HEK293 (cell line): ENCODE results near the gene VANGL1.

Experiments
- CTCF ChIA-PET: fragments of 350-600 bp; formaldehyde crosslinking; extraction: SDS; loops from one replicate; lab custom pipeline; 2021; ENCODE audit warnings: antibody characterized with exemption; lab: Yijun Ruan, JAX
- POLR2A ChIA-PET: fragments of 300-600 bp; formaldehyde crosslinking; extraction: SDS; loops from one replicate; lab custom pipeline; 2020; ENCODE audit warnings: antibody characterized with exemption, inconsistent platforms; lab: Yijun Ruan, JAX
- H3K27ac ChIP-seq: fragments of 200-500 bp; sonication (Bioruptor generic); 2 replicates; pipeline ENCODE4 v1.5.1; 2014; ENCODE audit warnings: low read depth, low read length, control low read depth, inconsistent platforms; ENCODE audit errors: extremely low read depth
- H3K36me3 ChIP-seq, 2 experiments: fragments of 200-500 bp in 1 of 2; sonication (Bioruptor generic) in 1 of 2; 1 replicate in 1 of 2; 2 replicates in 1 of 2; pipeline ENCODE4 v1.5.1; 2014 to 2017; ENCODE audit warnings: inconsistent platforms in 2 of 2, low read length in 2 of 2; ENCODE audit not compliant: control insufficient read depth in 2 of 2, insufficient read depth in 1 of 2
- H3K4me1 ChIP-seq: fragments of 200-500 bp; sonication (Bioruptor generic); 2 replicates; pipeline ENCODE4 v1.5.1; 2014; ENCODE audit warnings: mild to moderate bottlenecking, low read length, inconsistent platforms; ENCODE audit not compliant: control insufficient read depth, insufficient read depth
- H3K4me3 ChIP-seq: 2 replicates; pipeline ENCODE4 v1.5.1; 2011; ENCODE audit warnings: low read depth, mild to moderate bottlenecking, control low read depth, low read length, moderate library complexity
- H3K9me3 ChIP-seq: fragments of 200-500 bp; sonication (Bioruptor generic); 2 replicates; pipeline ENCODE4 v1.5.1; 2014; ENCODE audit warnings: low read depth, low read length, inconsistent platforms; ENCODE audit not compliant: control insufficient read depth, insufficient read depth
- PRDM10 ChIP-seq: fragments of 450-650 bp; formaldehyde crosslinking; IDR thresholded peaks from 2 replicates; pipeline ENCODE4 v1.5.1; 2016; ENCODE audit warnings: missing biosample characterization, missing genetic modification characterization
- SETDB1 ChIP-seq: IDR thresholded peaks from one replicate; pipeline ENCODE4 v1.6.1; 2017; ENCODE audit warnings: mild to moderate bottlenecking, low read length, moderate library complexity, mixed read lengths; ENCODE audit not compliant: insufficient read length
- SP7 ChIP-seq: fragments of 450-650 bp; formaldehyde crosslinking; IDR thresholded peaks from 2 replicates; pipeline ENCODE4 v1.5.1; 2016; ENCODE audit warnings: missing biosample characterization, missing genetic modification characterization
- ZBTB26 ChIP-seq: fragments of 450-650 bp; formaldehyde crosslinking; optimal IDR thresholded peaks from 2 replicates; pipeline ENCODE3; 2016; ENCODE audit warnings: missing biosample characterization, mild to moderate bottlenecking, missing genetic modification characterization
- ZNF121 ChIP-seq: fragments of 450-650 bp; formaldehyde crosslinking; IDR thresholded peaks from 2 replicates; pipeline ENCODE4 v1.5.1; 2016; ENCODE audit warnings: missing biosample characterization, missing genetic modification characterization
- ZNF513 ChIP-seq: fragments of 450-650 bp; IDR thresholded peaks from 2 replicates; pipeline ENCODE4 v1.5.1; 2018; ENCODE audit warnings: missing biosample characterization, missing genetic modification characterization
- TF ChIP-seq, protein P1 (sequence below): fragments of 450-650 bp; formaldehyde crosslinking; IDR thresholded peaks from 2 replicates; pipeline ENCODE4 v1.5.1; 2016; ENCODE audit warnings: missing biosample characterization, missing genetic modification characterization
- TF ChIP-seq, protein P2 (sequence below): fragments of 450-650 bp; formaldehyde crosslinking; IDR thresholded peaks from 2 replicates; pipeline ENCODE4 v1.5.1; 2017; ENCODE audit warnings: missing biosample characterization, missing genetic modification characterization

Gene VANGL1

DNA sequence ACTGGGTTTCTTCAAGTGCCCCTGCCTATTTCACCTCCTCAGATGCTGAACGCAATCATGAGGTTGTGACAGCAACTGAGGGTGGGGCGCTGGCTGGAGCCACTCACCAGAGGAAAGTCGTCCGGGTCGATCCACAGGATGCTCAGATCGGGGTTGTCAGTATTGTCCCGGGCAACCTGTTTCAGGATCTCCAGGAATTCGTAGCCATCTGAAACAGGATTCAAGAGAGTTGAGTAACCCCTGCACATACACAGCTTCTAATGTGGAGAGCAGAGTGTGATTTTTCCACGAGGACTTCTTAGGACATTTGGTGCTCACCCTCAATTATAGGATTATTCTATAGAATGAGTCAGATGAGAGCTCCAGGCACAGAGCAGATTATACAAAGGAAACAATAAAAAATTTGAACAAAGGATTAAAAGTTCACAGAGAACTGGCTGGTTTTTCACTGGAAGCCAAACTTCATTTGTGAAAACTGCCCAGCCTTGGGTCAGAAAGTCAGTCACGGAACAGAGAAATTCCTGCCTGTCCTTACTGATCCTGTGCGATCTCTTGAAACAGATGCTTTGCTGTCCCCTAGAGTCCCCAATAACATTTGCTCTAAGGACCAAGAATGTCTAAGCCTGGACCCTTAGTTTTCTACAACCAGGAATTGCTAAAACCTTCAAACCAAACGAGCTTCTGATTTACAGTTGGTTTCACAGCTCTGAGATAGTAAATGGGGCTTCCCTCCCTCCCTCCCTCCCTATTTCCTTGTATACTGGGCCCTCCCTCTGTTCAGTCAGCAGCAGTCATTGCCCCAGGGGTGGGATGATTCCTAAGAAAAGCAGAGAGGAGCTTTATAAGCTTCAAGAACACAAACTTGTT is 63.5 kb downstream of the VANGL1 start:
- TF ChIP-seq SP7 (tag by site-specific recombination), result no peak
- no peak for TF ChIP-seq ZNF121 (tag by site-specific recombination)
- TF ChIP-seq, protein P1, sequence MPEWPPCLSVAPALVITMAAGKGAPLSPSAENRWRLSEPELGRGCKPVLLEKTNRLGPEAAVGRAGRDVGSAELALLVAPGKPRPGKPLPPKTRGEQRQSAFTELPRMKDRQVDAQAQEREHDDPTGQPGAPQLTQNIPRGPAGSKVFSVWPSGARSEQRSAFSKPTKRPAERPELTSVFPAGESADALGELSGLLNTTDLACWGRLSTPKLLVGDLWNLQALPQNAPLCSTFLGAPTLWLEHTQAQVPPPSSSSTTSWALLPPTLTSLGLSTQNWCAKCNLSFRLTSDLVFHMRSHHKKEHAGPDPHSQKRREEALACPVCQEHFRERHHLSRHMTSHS, result no peak
- TF ChIP-seq PRDM10 (tag by site-specific recombination), result peak; percentile 92

GRCh38 chr1:115705963-115706362 is 64.2 kb downstream of the VANGL1 start:
- no peak overlapping the region for H3K27ac ChIP-seq
- no peaks in the 10 kb centered on the region for H3K9me3 ChIP-seq
- TF ChIP-seq SETDB1, result no peak
- TF ChIP-seq, protein P2, sequence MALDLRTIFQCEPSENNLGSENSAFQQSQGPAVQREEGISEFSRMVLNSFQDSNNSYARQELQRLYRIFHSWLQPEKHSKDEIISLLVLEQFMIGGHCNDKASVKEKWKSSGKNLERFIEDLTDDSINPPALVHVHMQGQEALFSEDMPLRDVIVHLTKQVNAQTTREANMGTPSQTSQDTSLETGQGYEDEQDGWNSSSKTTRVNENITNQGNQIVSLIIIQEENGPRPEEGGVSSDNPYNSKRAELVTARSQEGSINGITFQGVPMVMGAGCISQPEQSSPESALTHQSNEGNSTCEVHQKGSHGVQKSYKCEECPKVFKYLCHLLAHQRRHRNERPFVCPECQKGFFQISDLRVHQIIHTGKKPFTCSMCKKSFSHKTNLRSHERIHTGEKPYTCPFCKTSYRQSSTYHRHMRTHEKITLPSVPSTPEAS (tag by site-specific recombination), result peak; percentile 93
- no peak for TF ChIP-seq ZBTB26 (tag by site-specific recombination)
- TF ChIP-seq ZNF513 (tag by site-specific recombination), result no peak
- POLR2A ChIA-PET, result interaction anchor here (1.3 kb wide), 1 partner anchor 63 kb away, joined by 3 read pairs; no protein-coding TSS in a partner anchor
- H3K4me3 ChIP-seq, result no peak overlapping the region
- CTCF ChIA-PET, result interaction anchor here (0.5 to 4.8 kb wide), 39 partner anchors 7 to 839 kb away, joined by 3 to 40 read pairs (median 7); no protein-coding TSS in a partner anchor
- H3K4me1 ChIP-seq, result no peaks in the 10 kb centered on the region
- H3K36me3 ChIP-seq, result no peaks in the 10 kb centered on the region

More for the DNA sequence above, 63.5 kb downstream of the VANGL1 start:
- H3K9me3 ChIP-seq, result no peaks in the 10 kb centered on the region
- no peaks in the 10 kb centered on the region for H3K4me1 ChIP-seq
- H3K27ac ChIP-seq, result no peak overlapping the region
- ChIA-PET CTCF (interaction anchor here (0.6 to 4.8 kb wide), 13 partner anchors 11 to 235 kb away, joined by 3 to 40 read pairs (median 8); no protein-coding TSS in a partner anchor), POLR2A (no interaction called here)
- no peak overlapping the region for H3K4me3 ChIP-seq
- H3K36me3 ChIP-seq, result no peaks in the 10 kb centered on the region
